EH (cell line): Measurements from ENCODE around the gene PARVB.
A peak's percentile ranks its signal among the peaks of the same experiment; 100 is the strongest.

Experiments
- DNase-seq: peaks from one replicate; pipeline ENCODE4 v3.0.0-alpha.2; 2015; ENCODE audit warnings: low read depth

PARVB gene

DNA sequence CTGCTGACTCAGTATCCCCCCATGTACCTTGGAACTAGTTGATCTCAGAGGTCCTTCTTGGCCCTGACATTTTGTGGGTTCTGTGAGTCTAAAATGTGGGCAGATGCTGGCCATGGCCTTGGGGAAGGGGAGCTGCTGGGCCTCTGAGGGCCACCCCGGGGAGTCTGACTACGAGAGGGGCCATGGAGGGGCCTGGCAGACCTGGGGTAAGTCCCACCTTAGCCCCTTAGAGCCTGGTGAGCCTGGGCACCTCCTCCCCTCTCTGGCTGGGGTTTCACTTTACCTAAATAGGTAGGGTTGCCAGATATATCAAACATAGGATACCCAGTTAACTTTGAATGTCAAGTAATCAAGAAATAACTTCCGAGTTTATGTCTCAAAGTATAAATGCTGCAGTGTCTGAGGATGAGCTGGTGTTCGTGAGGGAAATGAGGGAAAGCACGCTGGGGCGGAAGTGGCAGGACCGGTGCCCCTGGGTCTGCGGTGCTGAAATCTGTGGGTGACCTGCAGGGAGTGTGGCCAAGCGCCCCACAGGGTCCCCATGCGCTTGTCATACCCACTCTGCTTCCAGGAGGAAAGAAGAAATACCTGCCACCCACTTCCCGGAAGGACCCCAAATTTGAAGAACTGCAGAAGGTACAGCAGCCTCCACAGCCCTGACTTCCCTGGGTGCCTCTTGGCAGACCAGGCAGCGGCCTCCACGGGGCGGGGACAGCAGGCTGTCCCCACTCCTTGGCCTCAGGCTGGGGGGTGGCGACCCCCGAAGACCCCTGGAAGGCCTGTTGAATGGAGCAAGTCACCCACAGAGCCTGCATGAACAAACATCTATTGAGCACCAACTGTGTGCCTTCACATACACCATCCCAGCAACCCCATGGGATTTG is 161.4 kb downstream of the PARVB start:
- DNase-seq: no peak

DNA sequence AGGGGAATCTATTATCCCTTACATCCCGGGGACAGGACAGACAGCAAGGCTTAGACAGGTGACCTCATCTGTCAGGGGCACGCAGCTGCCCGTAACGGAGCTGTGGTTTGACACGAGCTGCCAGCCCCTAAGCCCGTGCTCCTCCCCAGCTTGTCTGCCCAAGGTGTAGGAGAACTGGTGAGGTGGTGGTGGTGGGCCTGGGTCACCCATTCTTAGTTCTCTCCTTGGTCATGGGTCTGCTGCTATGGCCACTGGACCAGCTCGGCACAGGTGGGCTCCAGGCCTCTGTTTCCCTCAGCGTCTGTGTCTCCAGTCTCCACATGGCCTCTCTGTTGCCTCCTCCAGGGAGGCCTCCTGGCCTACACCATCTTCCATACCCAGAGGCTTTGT is 162.0 kb downstream of the PARVB start:
- DNase-seq: no peak

DNA sequence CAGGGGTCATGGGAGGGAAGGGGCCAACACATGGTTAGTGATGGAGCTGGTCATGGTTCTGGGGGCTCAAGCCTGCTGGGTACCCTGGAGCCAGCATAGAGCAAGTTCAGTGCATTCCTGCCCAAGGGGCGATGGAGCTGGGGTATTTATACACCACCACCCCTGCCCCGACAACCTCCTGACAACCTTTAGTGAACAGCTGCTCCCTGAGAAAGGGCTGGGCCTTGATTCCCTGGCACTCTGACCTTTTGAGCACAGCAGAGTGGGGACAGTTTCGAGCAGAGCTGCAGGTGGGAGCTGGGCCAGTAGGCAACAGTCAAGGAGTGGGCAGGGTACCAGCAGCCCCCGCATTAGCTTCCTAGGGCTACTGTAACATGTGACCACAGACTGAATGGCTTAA is 162.6 kb downstream of the PARVB start:
- no peak for DNase-seq

DNA sequence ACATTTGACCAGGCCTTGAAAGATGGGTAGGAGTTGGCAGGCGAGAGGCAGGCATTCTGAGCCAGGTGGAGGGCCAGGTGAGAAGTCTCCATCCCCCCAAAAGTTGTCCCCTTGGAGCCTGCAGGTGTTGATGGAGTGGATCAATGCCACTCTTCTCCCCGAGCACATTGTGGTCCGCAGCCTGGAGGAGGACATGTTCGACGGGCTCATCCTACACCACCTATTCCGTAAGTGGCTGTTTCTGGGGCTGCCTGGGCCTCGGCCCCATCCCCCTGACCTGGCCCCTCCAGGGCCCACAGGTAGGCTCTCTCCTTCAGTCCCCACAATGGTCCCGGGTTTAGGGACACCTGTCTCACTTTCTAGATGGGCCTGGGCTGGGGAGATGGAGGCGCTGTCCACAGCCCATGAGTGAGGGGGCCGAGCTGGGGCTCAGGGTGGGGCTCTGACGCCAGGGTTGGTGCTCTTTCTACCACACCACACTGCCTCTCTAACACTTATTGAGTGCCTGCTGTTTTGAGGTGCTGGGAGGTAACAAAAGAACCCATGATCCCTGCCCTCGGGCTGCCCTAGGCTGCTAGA is 163.6 kb downstream of the PARVB start:
- DNase-seq: no peak

DNA sequence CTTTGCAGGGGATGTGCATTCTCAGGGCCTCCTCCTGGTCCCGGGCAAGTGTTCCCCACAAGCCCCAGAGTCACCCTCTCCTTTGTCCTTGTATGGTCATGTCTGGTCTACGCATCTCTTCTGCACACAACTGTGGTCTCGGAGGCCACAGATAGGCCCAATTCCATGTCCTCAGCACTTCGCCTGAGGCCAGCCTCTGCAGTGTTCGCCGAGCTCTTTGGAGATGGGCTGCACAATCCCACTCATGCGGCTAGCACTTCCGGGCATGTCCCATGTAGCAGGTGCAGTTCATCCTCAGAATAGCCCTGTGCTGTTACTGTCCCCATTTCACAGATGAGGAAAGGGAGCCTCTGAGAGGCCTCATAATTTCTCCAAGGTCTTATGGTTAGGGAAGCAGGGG is 164.2 kb downstream of the PARVB start:
- DNase-seq: no peak

DNA sequence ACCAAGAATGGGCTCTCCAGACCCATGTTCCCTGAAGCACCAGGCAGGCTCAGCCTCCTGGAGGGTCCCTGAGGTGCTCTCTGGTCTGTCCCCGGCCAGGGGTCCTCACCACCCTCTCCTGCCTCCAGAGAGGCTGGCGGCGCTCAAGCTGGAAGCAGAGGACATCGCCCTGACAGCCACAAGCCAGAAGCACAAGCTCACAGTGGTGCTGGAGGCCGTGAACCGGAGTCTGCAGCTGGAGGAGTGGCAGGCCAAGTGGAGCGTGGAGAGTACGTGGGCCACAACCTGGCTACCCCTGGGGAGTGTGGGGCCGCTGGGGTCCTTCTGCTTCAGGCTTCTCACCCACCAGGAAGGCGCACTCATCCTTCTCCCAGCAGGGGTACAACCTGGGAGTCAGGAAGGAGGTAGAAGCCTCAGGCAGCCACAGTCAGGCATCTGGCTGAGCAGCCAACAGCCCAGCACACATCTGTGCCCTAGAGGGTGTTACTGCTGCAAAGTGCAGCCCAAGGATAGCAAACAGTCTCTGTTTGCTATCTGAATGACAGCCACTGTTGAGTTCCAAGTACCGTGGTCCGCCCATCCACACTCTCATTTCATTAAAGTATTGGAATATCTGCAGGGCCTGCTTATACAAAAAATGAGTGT is 165.0 kb downstream of the PARVB start:
- DNase-seq: no peak

DNA sequence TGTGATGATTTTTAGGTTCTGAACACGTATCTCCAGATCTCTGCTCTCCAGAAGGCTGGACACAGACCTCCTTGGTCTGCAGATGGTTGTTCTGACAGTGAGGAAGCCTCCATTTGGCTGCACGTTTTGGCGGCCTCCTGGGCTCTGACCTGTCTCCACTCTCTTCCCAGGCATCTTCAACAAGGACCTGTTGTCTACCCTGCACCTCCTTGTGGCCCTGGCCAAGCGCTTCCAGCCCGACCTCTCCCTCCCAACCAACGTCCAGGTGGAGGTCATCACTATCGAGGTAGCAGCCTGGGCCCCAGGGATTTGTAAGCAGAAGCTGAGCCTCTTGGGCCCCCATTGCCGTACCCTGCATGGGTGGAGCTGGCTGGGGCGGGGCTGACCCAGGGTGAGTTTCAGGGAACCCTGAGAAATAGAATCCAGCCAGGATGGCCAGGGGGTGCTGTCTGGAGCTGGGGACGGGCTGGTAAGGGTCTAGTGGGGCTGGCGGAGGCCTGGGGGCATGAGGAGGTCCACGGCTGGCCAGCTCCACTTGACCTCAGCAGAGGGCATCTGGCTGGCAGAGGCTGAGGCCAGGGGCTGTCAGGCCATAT is 166.4 kb downstream of the PARVB start:
- DNase-seq: no peak

DNA sequence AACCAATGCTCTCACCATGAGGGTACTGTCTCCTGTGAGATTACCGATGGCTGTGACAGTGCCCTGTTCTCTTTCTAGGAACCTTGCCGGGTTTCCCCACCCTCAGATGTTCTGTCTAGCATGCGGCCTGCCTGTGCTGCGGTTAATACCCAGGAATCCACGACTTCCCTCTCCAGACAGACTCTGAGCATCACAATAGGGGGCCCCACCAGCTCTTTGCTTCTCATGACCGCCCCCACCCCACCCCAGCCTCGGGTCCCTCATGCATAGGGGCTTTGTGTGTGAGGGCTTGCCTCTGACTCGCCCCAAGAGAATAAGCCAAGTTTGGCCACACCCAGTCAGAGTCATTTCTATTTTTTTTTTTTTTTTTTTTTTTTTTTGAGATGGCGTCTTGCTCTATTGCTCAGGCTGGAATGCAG is 166.9 kb downstream of the PARVB start:
- peak; percentile 25 for DNase-seq

DNA sequence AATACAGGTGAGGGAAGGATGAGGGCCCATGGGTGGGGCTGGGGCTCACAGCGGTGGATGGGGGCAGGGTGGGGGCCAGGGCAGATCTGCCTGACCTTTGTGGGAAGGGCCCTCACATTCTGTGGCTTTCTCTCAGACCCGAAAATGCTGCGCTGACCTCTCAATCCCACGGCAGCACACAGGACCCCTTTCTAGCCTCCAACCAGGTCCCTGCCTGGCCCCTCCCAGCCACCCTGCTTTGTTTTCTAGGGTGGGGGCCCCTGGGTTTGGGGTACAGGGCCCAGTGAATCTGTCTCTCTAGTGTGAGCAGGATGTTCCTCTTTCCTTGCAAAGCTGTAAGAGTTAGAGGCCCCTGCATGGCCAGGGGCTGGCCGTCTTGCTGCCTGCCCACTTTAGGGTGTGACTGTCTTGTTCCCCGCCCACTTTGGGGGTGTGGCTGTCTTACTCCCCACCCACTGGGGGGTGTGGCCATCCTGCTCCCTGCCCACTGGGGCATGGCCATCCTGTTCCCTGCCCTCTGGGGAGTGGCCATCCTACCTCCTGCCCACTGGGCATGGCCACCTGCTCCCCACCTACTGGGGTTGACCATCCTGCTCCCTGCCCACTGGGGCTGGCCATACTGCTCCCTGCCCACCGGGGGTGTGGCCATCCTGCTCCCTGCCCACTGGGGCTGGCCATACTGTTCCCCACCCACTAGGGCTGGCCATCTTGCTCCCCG is 168.2 kb downstream of the PARVB start:
- DNase-seq: peak; percentile 11

DNA sequence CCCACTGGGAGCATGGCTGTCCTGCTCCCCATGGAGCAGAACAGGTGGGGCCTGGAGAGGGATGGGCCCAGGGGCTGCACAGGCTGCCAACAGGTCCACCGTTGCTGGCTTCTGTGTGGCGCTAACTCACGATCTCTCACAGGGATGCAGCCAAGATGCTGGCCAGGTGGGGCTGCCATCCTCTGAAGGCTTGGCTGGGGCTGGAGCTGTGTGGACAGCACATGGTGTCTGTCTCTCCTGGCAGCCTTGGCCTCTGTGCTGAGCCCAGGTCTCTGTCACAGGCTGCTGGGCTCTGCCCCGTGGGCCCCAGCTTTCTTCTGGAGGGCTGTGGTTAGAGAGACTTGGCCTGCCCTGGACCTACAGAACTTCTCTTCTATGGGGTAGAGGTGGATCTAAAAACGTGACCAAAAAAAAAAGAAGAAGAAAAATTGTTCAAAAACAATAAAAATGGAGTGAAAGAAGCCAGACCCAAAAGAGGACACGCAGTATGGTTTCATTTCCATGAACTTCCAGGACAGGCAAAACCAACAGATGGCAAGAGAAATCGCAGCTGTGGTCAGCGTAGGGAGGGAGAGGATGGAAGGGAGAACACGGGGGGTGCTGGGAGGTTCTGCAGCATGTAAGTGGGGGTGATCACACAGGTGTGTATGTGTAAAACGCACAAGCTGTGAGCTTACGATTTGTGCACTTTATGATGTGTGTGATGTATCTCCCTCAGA is 168.9 kb downstream of the PARVB start:
- DNase-seq: no peak

DNA sequence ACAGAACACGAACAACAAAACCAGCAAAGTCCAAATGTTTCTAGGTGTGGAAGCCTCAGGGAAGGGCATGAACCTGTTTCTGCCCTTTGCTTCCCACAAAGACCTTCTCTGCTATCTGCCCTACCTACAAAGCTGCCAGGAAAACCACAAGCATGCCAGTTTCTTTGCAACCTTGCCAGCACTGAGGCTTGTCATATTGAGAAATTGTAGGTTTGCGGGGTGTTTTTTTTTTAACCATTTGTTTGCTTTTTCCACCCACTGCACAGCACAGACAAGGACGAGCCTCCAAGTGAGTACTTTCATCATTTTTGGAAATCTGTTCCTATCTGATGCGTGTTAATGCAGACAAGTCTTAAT is 169.4 kb downstream of the PARVB start:
- no peak for DNase-seq

DNA sequence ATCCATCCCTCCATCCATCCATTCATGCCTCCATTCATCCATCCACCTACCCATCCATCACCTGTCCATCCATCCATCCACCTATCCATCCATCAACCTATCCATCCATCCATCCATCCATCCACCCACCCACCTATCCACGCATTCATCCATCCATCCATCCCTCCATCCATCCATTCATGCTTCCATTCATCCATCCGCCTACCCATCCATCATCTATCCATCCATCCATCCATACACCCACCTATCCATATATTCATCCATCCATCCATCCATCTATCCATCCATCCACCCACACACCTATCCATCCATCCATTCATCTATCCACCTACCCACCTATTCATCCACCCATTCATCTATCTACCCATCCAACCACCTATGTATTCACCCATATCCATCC is 170.5 kb downstream of the PARVB start:
- DNase-seq: no peak

DNA sequence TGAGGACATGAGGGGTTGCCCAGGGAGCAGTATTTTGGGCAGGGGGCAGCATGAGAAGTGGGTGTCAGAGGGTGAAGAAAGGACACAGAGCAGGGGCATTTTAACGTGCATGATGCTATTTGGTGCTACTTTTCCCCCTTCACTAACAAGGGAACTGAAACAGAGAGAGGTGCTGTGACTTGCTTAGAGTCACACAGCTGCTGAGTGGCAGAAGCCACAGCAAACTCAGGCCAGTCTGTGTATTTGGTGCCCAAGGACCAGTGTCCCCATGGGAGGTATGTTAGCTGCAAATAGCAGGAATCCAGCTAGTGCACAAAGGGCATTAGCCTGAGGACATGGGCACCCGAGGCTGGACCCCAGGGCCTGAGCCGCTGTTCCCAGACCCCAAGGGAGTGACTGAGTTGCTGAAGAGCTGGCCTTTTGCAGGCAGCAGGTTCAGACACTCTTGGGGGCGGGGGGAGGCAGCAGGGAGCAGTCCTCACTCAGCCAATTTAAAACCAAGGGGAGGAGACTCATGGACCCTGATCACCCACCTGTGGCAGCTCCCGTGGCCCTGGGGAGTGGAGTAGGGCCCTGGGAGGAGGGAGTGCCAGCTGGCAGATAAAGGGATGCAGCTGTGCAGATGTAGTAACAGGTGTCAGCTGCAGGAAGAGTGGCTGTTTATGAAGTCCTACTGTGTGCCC is 171.2 kb downstream of the PARVB start:
- DNase-seq: no peak

DNA sequence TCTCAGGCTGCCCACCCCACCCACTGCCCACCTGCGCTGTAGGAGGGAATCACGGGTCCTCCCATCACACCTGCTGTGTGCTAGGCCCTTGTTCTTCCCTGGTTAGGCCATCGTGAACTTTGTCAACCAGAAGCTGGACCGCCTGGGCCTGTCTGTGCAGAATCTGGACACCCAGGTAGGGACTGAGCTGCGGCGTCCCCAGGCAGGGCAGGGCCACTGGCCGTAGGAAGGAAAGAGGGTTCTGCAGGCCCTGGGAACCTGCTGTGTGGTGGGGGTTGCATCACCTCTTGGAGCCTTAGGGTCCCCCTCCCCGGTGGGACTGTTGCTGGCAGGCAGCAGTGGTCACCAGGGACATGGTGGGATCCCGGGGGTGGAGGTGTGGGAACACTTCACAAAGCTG is 172.1 kb downstream of the PARVB start:
- DNase-seq: no peak

DNA sequence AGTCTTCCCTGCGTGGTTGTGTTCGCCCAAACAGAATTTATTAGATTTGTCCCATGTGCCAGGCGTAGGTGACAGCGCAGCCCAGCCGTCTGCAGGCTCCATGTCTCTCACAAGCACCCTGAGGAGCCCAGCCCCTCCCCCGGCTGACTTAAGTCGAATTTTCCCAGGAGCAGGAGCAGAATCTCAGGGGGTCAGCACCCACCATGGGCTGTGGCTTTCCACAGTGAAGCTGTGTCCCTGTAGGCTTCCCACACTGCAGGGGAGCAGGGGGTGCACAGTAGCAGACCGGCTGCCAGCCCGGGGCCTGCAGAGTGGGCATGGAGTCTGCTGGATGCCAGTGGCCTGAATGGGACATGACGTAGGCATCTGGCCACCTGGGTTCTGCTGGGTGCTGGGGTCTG is 172.6 kb downstream of the PARVB start:
- no peak for DNase-seq

DNA sequence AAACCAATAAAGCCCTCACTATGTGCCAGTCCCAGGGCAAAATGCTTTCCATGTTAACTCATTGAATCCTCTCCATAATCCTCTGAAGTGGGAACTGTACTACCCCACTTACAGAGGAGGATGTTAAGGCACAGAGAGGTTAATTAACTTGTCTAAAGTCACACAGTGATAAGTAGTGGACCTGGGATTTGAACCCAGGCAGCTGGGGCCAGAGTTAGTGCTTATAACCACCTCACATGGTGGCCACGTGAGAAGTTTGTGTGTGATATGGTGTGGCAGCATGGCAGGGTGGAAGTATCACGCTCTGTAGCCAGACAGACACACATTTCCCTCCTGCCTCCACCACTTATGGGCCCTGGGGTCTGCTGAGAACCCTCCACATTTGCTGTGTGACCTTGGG is 173.2 kb downstream of the PARVB start:
- DNase-seq: no peak

DNA sequence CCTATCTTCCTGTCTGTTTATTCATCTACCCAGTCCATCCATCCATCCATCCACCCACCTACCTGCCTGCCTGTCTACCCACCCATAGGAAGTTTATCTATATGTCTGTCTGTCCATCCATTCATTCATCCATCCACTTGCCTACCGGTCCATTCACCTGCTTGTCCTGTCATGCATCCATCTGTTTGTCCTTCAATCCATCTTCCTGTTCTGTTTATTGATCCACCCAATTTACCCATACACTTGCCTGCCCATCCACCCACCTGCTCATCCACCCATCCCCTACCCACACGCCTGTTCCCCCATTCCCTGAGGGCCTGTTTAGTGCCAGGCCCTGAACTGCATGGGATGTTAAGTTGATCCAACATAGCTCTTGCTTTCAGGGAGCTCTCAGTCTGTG is 175.1 kb downstream of the PARVB start:
- no peak for DNase-seq

DNA sequence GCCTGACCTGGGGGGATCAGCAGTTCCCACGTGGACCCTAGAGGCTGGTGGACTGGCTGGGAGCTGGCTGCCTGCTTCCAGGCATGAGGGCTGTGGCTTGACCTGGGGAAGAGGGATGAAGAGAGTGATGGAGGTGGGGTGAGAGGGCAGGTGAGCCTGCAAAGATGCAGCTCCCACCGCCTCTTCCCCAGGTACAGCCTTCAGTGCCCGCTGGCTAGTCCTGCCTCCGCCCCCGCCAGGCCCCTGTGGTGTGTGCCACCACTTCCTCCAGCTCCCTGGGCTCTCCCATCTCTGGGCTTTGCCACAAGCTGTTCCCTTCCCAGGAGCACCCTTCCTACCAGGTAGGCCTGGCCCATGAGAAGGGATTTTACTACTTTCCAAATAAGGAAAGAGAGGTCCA is 175.8 kb downstream of the PARVB start:
- no peak for DNase-seq

DNA sequence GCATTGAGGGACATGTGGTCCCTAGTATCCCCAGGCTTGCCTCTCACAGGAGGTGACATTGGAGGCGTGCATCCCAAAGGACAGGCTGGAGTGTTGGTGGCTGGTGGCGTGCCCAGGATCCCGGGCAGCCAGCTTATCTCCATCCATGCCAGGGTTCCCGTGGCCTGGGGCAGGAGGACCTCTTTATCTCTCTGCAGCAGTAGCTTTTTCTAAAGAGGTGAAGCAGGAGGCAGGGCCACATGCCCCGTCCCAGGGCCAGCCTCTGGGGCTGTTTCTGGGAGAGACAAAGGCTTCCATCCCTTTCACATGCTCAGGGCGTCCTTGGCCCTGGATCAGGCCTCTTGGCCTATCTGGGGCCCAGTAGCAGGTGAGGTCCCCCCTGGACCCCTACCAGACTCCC is 176.3 kb downstream of the PARVB start:
- no peak for DNase-seq

DNA sequence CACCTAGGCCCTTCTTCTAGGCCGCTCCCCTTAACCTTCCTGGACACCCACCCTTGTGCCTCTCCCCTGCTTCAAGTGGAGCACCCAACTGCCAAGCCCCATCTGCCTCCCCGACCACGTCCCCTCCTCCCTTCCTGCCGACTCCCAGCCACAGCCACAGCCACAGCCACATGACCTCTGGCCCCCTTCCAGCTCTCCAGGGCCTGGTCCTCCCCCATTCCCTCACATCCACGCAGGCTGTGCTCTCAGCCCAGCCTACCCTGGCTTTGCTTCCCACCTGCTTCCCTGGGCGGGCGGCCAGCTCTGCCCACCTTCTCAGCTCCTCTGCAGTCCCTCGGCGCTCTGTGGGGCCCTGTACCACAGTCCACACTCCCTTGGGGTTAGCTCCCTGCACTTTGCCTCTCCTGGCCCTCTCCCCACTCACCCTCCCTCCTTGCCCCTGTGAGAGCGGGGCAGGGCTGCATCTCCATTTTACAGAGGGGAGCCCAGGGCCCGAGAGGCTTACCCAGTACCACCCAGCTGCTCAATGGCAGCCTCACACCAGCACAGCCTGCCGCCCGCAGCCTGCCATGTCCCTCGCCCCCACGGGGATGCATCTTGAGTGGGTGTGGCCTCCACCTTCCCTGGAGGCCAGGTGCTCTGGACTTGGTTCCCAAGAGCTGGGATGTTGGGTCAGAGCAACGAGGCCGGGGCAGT is 176.9 kb downstream of the PARVB start:
- DNase-seq: peak; percentile 23

DNA sequence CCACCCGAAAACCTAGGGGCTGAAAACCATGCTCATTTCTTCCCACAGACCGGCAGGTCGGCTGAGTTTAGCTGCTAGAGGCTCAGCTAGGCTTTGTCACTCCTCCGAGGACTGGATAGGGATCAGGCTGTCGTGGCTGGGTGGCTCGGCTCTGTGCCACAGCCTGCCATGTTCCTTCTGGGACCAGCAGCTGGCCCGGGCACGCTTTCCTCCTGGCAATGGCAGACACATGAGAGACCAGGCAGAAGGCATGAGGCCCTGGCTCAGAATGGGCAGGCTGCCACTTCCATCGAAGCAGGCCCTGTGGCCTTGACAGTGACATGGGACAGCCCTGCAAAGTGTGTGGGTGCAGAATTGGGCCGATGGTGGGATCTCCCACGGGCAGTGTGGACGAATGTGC is 177.6 kb downstream of the PARVB start:
- no peak for DNase-seq
